GM12892 (cell line): ENCODE data around the gene RNF13.

Source experiments
- POLR2A ChIP-seq: IDR thresholded peaks from 2 replicates; pipeline ENCODE4 v1.6.1; 2011; ENCODE audit warnings: low read depth, low read length, control low read depth
- POLR2AphosphoS5 ChIP-seq: IDR thresholded peaks from 2 replicates; pipeline ENCODE4 v1.6.1; 2011; ENCODE audit warnings: low read depth, low read length, control low read depth
- TAF1 ChIP-seq: IDR thresholded peaks from 2 replicates; pipeline ENCODE4 v1.6.1; 2011; ENCODE audit warnings: low read depth, mild to moderate bottlenecking, control low read depth, low read length, borderline replicate concordance

DNA sequence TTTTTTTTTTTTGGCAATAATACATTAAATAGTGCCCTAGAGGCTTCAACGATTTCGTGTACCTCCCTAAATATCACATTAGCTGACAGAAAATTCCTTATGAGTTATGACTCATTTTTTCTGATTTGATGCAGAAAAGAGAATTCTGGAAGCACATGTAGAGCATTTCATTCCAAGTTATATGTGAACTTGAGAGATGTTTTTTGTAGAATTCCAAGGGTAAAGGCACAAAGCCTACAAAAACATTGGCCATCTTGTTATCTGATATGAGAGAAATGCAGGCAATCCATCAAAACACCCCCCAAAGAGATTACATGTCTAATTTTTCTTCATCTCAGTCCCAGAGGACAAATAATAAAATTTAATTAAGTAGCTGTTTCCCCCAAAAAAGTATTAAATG lies 164.4 kb downstream of the RNF13 start:
- TF ChIP-seq POLR2A (no peak), TAF1 (no peak), POLR2AphosphoS5 (no peak)
